G401 (cell line): ENCODE data around the gene NATD1. TPM values are rescaled to one million over a fixed set of nuclear protein-coding genes. Genes with fewer than 3 reads are reported as not detected.

Experiments used
- DNase-seq: peaks from one replicate; pipeline ENCODE4 v3.0.0-alpha.2; 2015; ENCODE audit warnings: low spot score
- in situ Hi-C: cut with HindIII; loops from 2 replicates; pipeline ENCODE4 v1.10.0; 2016; ENCODE audit warnings: low sequenced_read_pairs, mixed read lengths
- total RNA-seq: library from RNA; depleted of rRNA; stranded (reverse); fragments of >200 nt; shearing (Covaris generic); gene quantifications from 2 replicates; pipeline ENCODE4 v1.2.3, GENCODE V29; 2014; rRNA removed

The NATD1 gene
- 3.4 TPM in 2 replicates for total RNA-seq

GRCh38 chr17:21252796-21253645, at the start of gene NATD1:
Gene NATD1, minus strand, starts transcription at chr17:21253410. Its CDS starts 146 bp downstream, at chr17:21253264.
- DNase-seq, result peak; percentile 89
- in situ Hi-C loops, result no loop called here

GRCh38 chr17:21301593-21302550, 48.7 kb upstream of the NATD1 start:
- in situ Hi-C loops, result no loop called here
- DNase-seq, result no peak

GRCh38 chr17:21300601-21301571, 47.7 kb upstream of the NATD1 start:
- in situ Hi-C loops, result no loop called here
- no peak for DNase-seq

GRCh38 chr17:21299981-21300600, 46.9 kb upstream of the NATD1 start:
- in situ Hi-C loops, result no loop called here
- no peak for DNase-seq

- no peak for DNase-seq
- in situ Hi-C loops, result no loop called here
Measured at GRCh38 chr17:21298983-21299519, 45.8 kb upstream of the NATD1 start.

- DNase-seq, result no peak
- in situ Hi-C loops, result no loop called here
Measured at GRCh38 chr17:21298056-21298982, 45.1 kb upstream of the NATD1 start.

- in situ Hi-C loops, result no loop called here
- DNase-seq, result no peak
Measured at GRCh38 chr17:21297597-21297996, 44.4 kb upstream of the NATD1 start.

GRCh38 chr17:21297026-21297520, 43.9 kb upstream of the NATD1 start:
- no peak for DNase-seq
- in situ Hi-C loops, result no loop called here

GRCh38 chr17:21296097-21297025, 43.2 kb upstream of the NATD1 start:
- in situ Hi-C loops, result no loop called here
- DNase-seq, result no peak

- no peak for DNase-seq
Measured at GRCh38 chr17:21295036-21295952, 42.1 kb upstream of the NATD1 start.

GRCh38 chr17:21294321-21295035, 41.3 kb upstream of the NATD1 start:
- DNase-seq, result no peak
- in situ Hi-C loops, result no loop called here

More at GRCh38 chr17:21295036-21295952, 42.1 kb upstream of the NATD1 start:
- in situ Hi-C loops, result no loop called here

GRCh38 chr17:21293831-21294210, 40.6 kb upstream of the NATD1 start:
- DNase-seq, result no peak
- in situ Hi-C loops, result no loop called here

GRCh38 chr17:21292867-21293830, 39.9 kb upstream of the NATD1 start:
- in situ Hi-C loops, result no loop called here

More at GRCh38 chr17:21292867-21293830, 39.9 kb upstream of the NATD1 start:
- DNase-seq, result no peak
